Esophagus muscularis mucosa (tissue), 3 donors: Measurements from ENCODE around the gene C8G.

Experiments
- CTCF ChIP-seq, 3 experiments: fragments of 200-600 bp in 2 of 3; fragments of 450-650 bp in 1 of 3; sonication (generic) in 2 of 3; IDR thresholded peaks; one replicate each; pipeline ENCODE4 v1.5.1; 2017 to 2019; ENCODE audit warnings: antibody characterized with exemption in 3 of 3, mild to moderate bottlenecking in 2 of 3, moderate library complexity in 1 of 3
- POLR2A ChIP-seq: fragments of 450-650 bp; IDR thresholded peaks from one replicate; pipeline ENCODE4 v1.6.1; 2017; ENCODE audit warnings: antibody characterized with exemption, moderate library complexity, mild to moderate bottlenecking, low read depth

GRCh38 chr9:136992819-136993369, 47.9 kb downstream of the C8G start:
- TF ChIP-seq POLR2A (no peak), CTCF (IDR thresholded peaks at IDR 0.05) (no peak)
